ENCODE measurements around the gene AP3D1. TPM values are rescaled to one million over a fixed set of nuclear protein-coding genes. Genes with fewer than 3 reads are reported as not detected.

The AP3D1 gene
- total and polyA plus RNA-seq, 5 donors = 82.7 to 145 (median 87.3) TPM

DNA sequence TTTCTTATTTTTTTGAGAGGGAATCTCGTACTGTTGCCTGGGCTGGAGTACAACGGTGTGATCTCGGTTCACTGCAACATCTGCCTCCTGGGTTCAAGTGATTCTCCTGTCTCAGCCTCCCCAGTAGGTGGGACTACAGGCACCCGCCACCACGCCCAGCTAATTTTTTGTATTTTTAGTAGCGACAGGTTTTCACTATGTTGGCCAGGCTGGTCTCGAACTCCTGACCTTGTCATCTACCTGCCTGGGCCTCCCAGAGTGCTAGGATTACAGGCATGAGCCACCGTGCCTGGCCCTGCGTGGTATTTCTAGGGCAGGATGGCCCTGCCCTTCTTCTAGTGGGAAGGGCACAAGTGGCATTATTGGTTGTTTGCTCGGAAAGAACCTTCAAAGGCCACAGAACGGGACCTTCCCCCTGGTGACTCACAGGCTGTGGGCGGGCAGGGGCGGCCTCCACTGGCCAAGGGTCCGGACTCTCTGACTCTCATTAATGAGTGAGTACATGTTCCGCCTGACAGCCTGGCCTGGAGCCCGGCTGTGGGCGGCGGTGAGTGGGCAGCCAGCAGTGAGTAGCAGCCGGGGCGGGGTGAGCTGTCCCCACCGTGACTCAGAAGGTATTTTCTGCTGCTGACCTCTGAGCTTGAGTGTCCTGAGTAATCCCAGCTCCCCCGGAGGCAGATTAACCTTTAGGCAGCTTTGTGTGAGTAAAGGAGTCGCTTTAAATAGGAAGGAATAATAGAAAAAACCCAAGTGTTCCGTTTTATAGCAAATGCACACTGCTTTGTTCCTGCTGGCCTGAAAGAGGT lies 17.5 kb upstream of the AP3D1 start:
- Histone ChIP-seq H3K27me3 (ENCODE audit: control insufficient read depth, insufficient read depth) (no peaks in the 10 kb centered on the region), H3K4me1 (ENCODE audit: control insufficient read depth, insufficient read depth, low read length) (peaks cover 7% of the 10 kb centered on the region), H3K4me3 (ENCODE audit: low read length) (no peak overlapping the region), H3K9me3 (ENCODE audit: control insufficient read depth, low read length) (no peaks in the 10 kb centered on the region), H3K27ac (ENCODE audit: low read length) (peak overlapping the region; percentile 94)
- WGBS = 9% methylated on average over 24 of the region's 24 CpGs
- intact Hi-C loops (cut with DNase I) = loop anchor here in 1 of 4 donors (5.0 kb wide), 1 partner anchor 68 kb away; the partner anchor contains the start of genes PLEKHJ1 and SF3A2
- DNase-seq = peak; percentile 98 to 99 (median 98)
- ATAC-seq = peak; percentile 93

DNA sequence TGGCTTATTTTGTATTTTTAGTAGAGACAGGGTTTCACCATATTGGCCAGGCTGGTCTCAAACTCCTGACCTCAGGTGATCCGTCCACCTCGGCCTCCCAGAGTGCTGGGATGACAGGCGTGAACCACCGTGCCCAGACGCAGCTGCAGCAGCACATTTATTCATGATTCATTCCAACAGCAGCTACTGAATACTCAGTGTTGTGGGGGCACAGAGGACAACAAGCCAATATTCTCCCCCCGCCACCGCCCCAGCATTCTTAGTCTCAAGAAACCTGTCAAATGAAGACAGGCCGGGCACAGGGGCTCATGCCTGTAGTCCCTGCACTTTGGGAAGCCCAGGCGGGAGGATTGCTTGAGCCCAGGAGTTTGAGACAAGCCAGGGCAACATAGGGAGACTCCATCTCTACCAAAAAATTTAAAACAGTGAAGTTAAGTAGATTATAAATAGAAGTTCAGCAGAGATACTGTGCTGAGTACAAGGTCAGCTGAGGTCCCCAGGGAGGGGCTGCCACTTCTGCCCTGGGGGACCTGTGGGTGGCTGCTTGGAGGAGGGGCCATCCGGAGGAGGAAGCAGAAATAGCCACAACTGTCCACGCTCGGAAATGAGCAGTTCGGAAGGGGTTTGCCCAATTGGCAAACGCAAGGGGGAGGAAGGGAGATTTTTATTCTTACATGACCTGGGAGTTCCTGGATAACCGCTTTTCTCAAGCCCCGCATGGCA lies 16.7 kb upstream of the AP3D1 start:
- WGBS = 25% methylated on average over 16 of the region's 16 CpGs
- intact Hi-C loops (cut with DNase I) = loop anchor here in 1 of 4 donors (5.0 kb wide), 1 partner anchor 69 kb away; the partner anchor contains the start of genes PLEKHJ1 and SF3A2

DNA sequence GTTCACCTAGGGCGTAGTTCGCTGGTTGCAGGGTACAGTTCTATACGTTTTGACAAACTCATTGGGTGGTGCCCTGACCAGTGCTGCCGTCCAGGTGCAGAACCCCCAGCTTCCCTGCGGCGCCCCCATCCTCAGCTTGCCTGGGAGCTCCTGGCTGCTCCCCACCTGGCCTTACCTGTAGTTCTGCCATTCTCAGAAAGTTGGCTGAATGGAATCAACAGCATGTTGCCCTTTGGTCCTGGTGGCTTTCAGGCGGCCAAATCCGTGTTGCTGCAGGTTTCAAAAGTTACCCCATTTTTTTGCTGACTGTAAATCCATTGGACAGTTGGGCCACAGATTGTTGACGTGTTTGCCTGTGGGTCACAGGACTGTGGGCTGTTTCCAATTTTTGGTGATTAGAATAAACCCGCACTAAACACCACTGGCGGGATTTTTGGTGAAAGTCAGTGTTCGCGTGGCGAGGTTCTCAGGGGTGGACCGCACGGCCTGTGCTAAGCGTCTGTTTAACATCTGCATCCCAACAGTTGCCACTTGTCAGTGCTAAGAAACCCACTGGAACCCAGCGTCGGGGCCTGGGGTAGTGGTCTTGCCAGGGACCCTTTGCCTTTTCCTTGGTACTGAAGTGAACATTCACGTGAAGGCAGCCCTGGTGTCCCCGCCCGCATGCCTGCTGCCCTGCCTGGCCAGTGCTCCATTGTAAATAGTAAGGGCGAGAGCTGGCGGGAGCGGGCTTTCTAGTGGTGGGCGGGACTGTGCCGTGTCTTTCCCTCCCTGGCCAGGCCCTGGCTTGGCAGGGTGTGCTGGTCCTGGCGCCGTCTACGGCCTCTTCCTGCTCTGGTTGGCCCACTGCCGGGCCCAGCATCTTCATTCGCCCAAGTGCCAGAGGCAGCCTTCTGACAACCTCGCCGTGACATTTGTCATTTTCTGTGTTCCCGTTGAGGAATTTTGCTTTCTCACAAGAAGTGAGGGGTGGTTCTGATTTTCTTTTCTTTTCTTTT lies 15.7 kb upstream of the AP3D1 start:
- ATAC-seq = peak; percentile 63 to 66
- no peaks in the 10 kb centered on the region for H3K27me3 ChIP-seq (ENCODE audit: control insufficient read depth, insufficient read depth)
- peaks cover 7% of the 10 kb centered on the region for H3K4me1 ChIP-seq (ENCODE audit: control insufficient read depth, insufficient read depth, low read length)
- intact Hi-C loops (cut with DNase I) = loop anchor here in 1 of 4 donors (5.0 kb wide), 1 partner anchor 70 kb away; the partner anchor contains the start of genes PLEKHJ1 and SF3A2
- no peaks in the 10 kb centered on the region for H3K9me3 ChIP-seq (ENCODE audit: control insufficient read depth, low read length)
- peak overlapping the region; percentile 53 for H3K27ac ChIP-seq (ENCODE audit: low read length)
- WGBS = 42% methylated on average over 35 of the region's 35 CpGs
- no peak overlapping the region for H3K4me3 ChIP-seq (ENCODE audit: low read length)
- DNase-seq = peak; percentile 91 to 96 (median 95)

More for the DNA sequence above, 16.7 kb upstream of the AP3D1 start:
- DNase-seq (peak; percentile 83 to 88 (median 87)), ATAC-seq (peak; percentile 42 to 57)
- Histone ChIP-seq H3K4me3 (ENCODE audit: low read length) (no peak overlapping the region), H3K27ac (ENCODE audit: low read length) (peak overlapping the region; percentile 90), H3K9me3 (ENCODE audit: control insufficient read depth, low read length) (no peaks in the 10 kb centered on the region), H3K27me3 (ENCODE audit: control insufficient read depth, insufficient read depth) (no peaks in the 10 kb centered on the region), H3K4me1 (ENCODE audit: control insufficient read depth, insufficient read depth, low read length) (peaks cover 7% of the 10 kb centered on the region)

DNA sequence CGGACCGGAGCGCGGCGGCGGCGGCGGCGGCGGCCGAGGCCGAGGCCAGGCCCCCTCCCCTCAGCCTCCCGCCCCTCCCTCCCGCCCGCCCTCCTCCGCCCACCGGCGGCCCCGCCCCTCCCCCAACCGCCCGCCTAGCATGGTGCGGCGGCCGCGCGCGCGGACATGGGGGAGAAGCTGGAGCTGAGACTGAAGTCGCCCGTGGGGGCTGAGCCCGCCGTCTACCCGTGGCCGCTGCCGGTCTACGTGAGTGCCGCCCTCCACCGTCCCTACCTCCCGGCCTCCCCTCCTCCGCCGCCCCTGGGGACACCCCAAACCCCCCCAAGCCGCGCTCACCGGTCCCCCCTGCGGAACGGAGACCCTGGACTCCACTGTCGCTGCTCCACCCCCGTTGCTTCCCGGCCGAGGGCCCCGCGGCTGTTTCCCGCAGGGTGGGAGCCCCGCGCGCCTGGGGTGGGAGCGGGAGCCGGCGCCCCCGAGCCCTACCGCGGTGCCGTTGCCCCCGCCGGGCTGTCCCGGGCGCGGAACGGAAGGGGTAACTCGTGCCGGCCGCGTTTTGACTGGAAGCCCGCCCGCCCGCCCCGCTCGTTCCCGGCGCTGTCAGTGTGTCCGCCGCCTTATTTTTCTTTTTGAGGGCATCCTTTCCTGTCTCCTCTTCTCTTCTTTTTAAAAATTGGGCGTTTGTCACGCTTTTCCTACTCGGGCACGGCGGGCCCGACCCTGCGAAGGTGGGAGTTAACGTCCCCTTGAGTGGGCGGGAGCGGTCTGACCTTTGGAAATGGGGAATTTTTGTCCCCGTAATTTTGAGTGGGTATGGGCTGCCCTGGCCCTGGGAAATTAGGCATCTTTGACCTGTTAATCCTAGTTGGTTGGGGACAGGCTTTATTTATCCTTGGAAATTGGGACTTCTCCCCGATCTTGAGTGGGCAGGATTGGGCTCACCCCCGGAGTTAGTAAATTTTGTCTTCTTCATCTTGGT lies 12.9 kb upstream of the AP3D1 start:
- intact Hi-C loops (cut with DNase I) = no loop called here
- Histone ChIP-seq H3K27ac (ENCODE audit: low read length) (peak overlapping the region; percentile 92), H3K4me3 (ENCODE audit: low read length) (peak overlapping the region; percentile 91), H3K27me3 (ENCODE audit: control insufficient read depth, insufficient read depth) (no peaks in the 10 kb centered on the region), H3K9me3 (ENCODE audit: control insufficient read depth, low read length) (no peaks in the 10 kb centered on the region), H3K4me1 (ENCODE audit: control insufficient read depth, insufficient read depth, low read length) (peaks cover 5% of the 10 kb centered on the region)
- ATAC-seq (peak; percentile 0 to 1), DNase-seq (peak in 1 of 3 donors; percentile 48)
- WGBS = under 1% methylated on average over 87 of the region's 95 CpGs

DNA sequence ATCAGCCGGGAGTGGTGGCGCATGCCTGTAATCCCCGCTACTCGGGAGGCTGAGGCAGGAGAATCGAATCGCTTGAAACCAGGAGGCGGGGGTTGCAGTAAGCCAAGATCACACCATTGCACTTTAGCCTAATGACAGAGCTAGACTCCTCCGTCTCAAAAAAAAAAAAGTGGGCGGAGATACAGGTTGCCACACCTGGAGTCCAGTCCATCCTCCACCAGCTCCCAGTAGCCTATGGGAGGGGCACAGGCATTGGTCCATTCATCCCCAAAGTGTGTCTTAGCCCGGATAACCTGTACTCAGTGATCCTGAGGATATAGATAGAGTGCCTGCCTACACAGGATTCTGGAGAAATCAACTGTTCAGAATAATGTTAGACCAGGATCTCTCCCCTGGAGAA lies 9.0 kb upstream of the AP3D1 start:
- no peak for ATAC-seq
- Histone ChIP-seq H3K27ac (ENCODE audit: low read length) (no peak overlapping the region), H3K4me3 (ENCODE audit: low read length) (no peak overlapping the region), H3K27me3 (ENCODE audit: control insufficient read depth, insufficient read depth) (no peaks in the 10 kb centered on the region), H3K9me3 (ENCODE audit: control insufficient read depth, low read length) (no peaks in the 10 kb centered on the region), H3K4me1 (ENCODE audit: control insufficient read depth, insufficient read depth, low read length) (no peaks in the 10 kb centered on the region)
- intact Hi-C loops (cut with DNase I) = no loop called here
- DNase-seq = no peak
- WGBS = 93% methylated on average over 10 of the region's 10 CpGs

DNA sequence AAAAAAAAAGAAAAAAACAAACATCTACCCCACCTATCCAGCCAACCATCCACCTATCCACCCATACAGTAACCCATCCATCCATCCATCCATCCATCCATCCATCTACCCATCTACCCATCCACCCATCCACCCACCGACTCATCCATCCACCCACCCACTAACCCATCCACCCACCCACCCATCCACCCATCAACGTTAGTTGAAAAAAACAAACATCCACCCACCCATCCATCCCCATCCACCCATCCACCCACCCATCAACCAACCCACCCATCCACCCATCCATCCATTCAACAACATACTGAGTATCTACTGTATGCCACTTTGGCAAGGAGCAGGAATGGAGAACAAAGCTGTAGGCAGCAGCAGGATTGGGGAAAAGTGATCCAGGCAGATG lies 6.1 kb upstream of the AP3D1 start:
- Histone ChIP-seq H3K4me1 (ENCODE audit: control insufficient read depth, insufficient read depth, low read length) (no peaks in the 10 kb centered on the region), H3K9me3 (ENCODE audit: control insufficient read depth, low read length) (no peaks in the 10 kb centered on the region), H3K27ac (ENCODE audit: low read length) (no peak overlapping the region), H3K27me3 (ENCODE audit: control insufficient read depth, insufficient read depth) (no peaks in the 10 kb centered on the region), H3K4me3 (ENCODE audit: low read length) (no peak overlapping the region)
- DNase-seq (no peak), ATAC-seq (no peak)
- intact Hi-C loops (cut with DNase I) = loop anchor here (2.0 to 10.0 kb wide), 6 partner anchors 57 to 227 kb away; no protein-coding TSS in a partner anchor
- WGBS = 83% methylated on average over 2 of the region's 2 CpGs

DNA sequence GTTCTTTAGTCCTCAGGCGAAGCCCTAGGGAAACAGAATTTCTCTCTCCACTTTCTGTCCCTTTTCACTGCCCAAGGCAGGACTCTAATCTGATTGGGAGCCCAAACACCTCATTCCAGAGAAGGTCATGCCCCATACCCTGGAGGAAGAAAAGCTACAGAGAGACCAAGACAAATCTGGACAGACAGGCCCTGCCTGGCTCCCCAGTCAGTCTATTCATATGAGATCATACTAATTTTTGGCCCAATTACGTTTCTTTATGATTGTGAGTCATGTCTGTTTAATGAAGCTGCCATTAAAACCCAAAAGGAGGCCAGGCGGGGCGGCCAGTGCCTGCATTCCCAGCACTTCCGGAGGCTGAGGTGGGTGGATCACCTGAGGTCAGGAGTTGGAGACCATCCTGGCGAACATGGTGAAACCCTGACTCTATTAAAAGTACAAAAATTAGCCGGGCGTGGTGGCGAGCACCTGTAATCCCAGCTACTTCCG lies 3.3 kb upstream of the AP3D1 start:
- 80% methylated on average over 10 of the region's 10 CpGs for WGBS
- Histone ChIP-seq H3K4me1 (ENCODE audit: control insufficient read depth, insufficient read depth, low read length) (peaks cover 3% of the 10 kb centered on the region), H3K9me3 (ENCODE audit: control insufficient read depth, low read length) (no peaks in the 10 kb centered on the region), H3K27me3 (ENCODE audit: control insufficient read depth, insufficient read depth) (no peaks in the 10 kb centered on the region), H3K27ac (ENCODE audit: low read length) (no peak overlapping the region), H3K4me3 (ENCODE audit: low read length) (no peak overlapping the region)
- intact Hi-C loops (cut with DNase I) = loop anchor here in 3 of 4 donors (5.0 to 10.0 kb wide), 5 partner anchors 60 to 230 kb away; no protein-coding TSS in a partner anchor
- ATAC-seq = no peak
- no peak for DNase-seq

DNA sequence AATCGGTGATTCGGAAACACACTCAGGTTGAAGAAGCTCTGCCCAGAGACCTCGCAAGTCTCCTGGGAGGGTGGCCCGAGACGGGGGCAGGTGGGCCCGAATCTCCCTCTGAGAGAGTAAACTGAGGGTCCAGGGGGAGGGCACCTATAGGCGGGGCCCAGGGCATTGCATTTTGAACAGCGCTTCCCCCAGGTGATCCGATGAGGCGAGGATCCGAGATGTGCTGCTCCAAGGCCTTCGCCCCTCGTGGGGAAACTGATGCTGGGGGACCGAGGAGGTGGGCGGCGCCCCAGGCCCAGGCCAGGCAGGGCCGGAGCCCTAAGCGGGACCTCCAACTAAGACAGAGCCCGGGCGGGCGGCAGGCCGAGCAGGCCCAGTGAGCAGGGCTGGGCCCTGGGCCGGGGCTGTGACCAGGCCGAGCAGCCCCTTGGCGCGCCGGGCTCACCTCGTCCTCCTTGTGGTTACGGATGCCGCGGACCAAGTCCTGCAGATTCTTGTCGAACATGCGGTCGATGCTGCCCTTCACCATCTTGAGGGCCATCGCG lies 500 bp downstream of the AP3D1 start:
- DNase-seq = peak in 2 of 3 donors; percentile 73 to 75

More for the DNA sequence above, 500 bp downstream of the AP3D1 start:
- Histone ChIP-seq H3K4me1 (ENCODE audit: control insufficient read depth, insufficient read depth, low read length) (peaks cover 6% of the 10 kb centered on the region), H3K27ac (ENCODE audit: low read length) (peak overlapping the region; percentile 19), H3K9me3 (ENCODE audit: control insufficient read depth, low read length) (no peaks in the 10 kb centered on the region), H3K4me3 (ENCODE audit: low read length) (peak overlapping the region; percentile 64), H3K27me3 (ENCODE audit: control insufficient read depth, insufficient read depth) (no peaks in the 10 kb centered on the region)
- intact Hi-C loops (cut with DNase I) = loop anchor here in 2 of 4 donors (10.0 kb wide), 3 partner anchors 64 to 234 kb away; no protein-coding TSS in a partner anchor
- no peak for ATAC-seq
- WGBS = under 1% methylated on average over 36 of the region's 36 CpGs

All from right cardiac atrium (tissue), 5 donors.